HG03066 (cell line): ENCODE results near the gene AP5B1.

Experiments
- ATAC-seq: cut with Tn5 transposase; IDR thresholded peaks from one replicate; pipeline ENCODE4 v1.9.1; 2021; ENCODE audit warnings: low read depth; ENCODE audit not compliant: unreplicated experiment

AP5B1 gene

GRCh38 chr11:65787649-65788622, 7.2 kb upstream of the AP5B1 start:
- no peak for ATAC-seq

DNA sequence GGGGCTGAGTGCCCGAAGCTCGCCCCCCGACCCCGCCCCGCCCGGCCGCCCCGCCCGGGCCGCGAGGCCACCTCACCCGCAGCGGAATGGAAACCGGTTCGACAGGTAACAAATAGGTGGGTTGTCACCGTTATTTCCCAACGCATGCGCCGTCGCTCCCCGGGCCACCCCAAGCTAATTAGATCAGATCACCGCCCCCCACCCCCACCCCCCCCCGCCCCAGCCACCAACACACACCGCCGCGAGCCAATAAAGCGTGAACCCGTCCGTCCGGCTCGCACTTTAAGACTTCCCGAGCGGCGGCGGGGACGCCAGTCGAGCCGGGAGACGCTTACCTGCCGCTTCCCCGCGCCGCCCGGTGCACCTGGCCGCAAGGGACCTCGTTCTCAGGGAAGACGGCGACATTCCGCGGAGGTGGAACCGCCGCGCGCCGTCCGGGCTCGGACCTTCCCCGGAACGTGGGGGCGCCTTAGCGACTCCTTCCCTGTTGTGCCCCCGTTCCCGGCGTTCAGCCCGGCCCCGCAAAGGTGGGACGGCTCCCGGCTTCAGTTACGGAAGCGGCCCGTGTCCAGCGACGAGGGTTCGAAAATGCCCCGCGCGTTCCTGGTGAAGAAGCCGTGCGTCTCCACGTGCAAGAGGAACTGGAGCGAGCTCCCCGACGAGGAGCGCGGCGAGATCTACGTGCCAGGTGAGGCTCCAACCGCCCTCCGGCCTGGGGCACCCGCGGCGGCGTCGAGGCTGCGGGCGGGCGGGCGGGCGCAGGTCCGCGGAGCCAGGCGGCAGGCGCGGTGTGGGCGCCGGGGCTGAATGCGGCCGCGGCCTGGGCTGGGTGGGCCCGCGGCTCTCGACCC, 6.2 kb upstream of the AP5B1 start, which contains the start of gene OVOL1:
Gene OVOL1 (plus strand): TSS at position 278 of the 851 bp plus-strand sequence. CDS start 311 bp downstream, at position 589.
- ATAC-seq, result no peak

GRCh38 chr11:65786008-65786785, 5.4 kb upstream of the AP5B1 start:
- no peak for ATAC-seq

DNA sequence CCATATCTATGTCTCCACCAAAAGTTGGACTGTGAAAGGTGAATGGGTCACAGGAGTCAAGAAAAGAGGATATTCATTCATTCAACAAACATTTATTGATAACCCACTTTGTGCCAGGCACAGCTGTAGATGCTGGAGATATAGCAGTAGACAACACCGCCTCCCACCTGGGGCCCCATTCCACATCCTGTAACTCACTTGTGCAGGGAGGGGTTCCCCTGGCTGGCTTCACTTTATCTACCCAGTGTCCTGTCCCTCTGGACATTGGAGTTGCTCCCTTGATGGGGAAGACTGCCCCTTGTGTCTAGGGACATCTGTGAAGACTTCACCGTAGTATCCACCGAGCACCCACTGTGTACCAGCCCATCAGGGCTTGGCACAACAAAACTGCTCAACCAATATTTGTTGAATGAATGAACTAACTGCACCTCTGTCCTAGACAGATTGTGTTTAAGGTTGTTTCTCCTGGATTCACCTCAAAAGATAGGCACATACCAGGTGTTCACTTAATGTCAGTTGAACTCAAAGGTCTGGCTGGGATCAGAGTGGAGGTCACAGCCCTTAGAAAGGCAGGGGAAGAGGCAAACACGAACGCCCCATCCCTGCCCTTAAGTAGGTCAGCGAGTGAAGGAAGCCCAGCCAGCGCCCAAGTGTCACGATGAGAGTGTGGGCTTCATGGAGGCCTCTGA, 4.7 kb upstream of the AP5B1 start:
- no peak for ATAC-seq

- no peak for ATAC-seq
These were observed 2.0 kb upstream of the AP5B1 start for GRCh38 chr11:65782816-65783228.

DNA sequence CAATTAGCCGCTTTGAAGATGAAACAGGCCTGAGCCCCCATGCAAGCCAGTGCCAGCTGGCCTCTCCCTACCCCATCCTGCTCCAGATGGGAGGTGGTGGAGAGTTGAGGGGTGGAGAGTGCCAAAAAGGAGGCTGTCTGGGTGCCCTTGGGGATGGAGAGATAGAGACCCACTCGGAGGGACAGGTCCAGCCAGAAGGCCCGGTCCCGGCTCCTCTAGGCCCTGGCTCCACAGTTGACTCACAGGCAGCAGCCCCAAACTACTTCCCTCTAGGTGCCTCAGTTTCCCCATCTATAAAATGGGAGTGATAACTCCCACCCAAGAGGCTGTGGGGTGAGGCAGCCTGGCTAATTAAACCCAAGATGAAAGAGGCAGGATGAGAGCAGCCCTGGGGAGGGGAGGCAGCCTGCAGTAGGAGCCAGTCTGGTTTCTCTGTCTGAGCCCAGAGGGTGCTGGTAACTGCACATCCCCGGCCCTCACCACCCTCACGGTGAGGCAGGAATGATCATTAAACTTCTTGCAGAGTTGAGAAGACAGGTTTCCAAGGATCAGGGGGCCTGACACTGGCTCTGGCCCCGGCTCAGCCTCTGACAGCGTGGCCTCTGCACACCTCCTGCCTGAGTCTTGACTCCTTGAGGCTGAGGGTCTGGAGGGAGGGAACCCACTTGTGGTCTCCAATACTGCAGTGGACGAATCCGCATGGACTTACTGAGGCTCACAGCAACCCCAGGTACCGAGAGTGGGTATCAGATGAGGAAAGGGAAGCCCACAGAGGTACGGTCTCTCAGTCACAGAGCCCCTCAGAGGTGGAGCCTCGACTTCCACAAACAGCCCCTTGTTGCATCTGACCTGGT, 1.4 kb upstream of the AP5B1 start:
- ATAC-seq, result no peak

DNA sequence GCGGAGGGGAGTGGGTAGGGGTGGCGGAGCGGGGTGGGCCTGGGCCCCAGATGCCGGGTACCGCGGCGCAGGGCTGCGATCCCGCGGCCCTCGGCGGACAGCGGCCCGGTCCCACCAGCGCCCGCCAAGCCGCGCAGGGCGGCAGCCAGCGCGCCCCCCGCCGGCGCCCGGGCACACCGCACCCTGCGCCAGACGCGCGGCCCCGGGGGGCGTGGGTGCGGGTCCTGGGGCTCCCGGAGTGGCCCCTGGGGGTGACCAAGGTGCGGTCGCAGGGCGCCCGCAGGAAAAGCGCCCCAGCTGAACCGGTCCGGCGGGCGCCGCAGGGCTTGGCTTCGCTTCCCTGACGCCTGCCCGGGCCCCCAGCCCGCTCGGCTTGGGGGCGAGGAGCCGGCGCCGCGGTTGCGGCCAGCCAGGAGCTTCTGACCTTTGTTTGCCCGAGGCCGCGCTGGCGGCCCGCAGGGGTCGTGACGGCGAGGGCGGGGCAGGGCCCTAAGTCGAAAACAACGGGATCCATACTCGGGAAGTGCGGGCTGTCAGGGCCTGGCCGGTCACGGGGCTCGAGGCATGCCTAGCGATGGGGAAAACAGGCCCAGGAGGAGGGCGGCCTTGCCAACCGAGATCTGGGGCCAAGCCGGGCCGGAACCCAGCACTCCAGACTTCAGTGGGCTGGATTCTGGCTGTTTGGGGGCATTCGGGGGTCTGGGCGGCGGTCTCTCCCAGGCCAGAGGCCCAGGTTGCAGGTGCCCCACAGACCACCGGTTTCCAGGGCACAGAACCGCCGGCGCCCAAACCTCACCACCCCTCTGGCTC, 581 bp upstream of the AP5B1 start:
- no peak for ATAC-seq

DNA sequence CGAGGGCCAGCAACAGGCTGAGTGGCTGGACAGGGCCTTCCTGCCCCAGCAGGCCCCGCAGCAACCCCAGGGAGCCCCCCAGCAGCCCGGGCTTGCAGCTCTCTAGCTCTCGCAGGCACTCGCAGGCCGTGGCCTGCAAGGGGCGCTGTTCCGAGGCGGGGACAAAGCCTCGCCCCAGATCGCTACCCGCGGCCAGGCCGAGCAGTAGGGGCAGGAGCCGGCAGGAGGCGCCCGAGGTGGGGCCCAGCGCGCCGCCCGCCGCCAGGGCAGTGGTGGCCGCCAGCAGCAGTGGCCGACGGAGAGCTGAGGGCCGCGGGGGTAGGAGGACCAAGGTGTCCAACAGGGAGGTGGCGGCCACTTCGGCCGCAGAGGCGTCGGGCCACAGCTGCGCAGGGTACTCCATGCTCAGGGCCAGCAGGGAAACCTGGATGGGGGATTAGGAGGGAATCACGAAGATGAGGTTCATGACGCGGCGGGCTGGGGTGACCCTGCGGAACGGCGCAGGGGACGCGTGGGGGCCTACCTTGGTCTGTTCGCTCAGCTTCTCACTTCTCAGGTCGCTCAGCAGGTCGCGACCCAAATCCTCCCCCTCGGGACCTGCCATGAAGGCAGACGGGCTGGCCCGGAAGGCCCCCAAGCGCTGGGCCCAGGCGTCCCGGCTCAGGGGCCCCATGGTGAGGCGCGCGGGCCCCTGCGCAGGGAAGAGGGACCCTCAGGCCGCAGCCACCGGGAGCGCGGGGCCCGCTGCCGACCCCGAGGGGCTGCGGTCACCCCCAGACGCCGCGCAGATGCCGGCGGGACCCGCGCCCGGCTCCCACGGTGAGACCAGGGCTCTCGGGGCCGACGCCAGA, 632 bp downstream of the AP5B1 start:
- peak; percentile 51 for ATAC-seq

DNA sequence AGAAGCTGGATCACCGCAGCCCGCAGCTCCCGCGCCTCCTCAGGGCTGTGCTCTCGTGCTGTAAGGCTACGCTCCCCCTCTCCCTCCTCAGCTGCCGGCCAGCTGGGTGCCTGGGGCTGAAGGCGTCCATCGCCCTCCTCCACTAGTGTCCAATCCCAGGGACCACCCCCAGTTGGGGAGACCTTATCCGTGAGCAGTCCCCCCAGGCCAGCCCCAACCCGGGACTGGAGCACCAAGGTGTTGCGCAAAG, 1.2 kb downstream of the AP5B1 start:
- no peak for ATAC-seq

GRCh38 chr11:65778901-65779668, 1.7 kb downstream of the AP5B1 start:
- ATAC-seq, result no peak

- ATAC-seq, result no peak
These were observed 2.3 kb downstream of the AP5B1 start for GRCh38 chr11:65778431-65778900.

DNA sequence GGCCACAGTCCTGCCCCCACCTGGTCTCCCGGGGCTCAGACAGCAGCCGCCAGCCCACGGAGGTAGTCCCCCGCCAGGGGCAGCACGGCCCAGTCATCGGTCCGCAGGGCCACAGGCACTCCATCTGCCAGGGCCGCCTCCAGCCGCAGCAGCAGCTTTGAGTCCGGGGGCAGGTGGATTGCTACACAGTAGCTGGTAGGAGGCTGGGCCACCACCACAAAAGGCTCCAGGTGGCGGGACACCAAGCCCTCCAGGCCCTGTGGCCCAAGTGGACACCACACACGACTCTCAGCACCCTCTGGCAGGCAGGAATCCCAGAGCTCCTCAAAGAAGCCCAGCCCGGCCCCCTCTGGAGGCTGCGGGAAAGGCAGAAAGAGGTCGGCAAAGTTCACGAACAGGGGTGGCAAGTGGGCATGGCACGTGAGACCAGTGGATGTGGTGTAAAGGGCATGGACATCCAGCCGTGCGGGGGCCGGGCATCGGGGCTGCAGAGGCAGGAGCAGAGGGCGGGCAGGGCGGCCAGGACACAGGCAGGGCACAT, 2.9 kb downstream of the AP5B1 start:
- ATAC-seq, result no peak

GRCh38 chr11:65777241-65777640, 3.5 kb downstream of the AP5B1 start:
- no peak for ATAC-seq

DNA sequence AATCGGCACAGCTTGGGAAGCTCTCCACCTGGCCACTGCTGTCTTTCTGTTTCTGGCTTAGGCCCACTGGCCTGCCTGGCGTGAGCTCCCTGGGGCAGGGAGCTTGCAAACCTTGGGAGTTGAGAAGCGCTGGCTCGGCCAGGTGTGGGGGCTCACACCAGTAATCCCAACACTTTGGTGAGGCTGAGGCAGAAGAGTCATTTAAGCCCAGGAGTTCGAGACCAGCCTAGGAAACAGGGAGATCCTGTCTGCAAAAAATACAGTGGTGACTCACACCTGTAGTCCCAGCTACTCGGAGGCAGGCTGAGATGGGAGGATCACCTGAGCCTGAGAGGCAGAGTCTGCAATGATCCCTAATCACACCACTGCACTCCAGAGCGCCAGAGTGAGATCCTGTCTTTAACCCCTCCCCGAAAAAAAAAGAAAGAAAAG, 4.0 kb downstream of the AP5B1 start:
- ATAC-seq, result no peak

- no peak for ATAC-seq
These were observed 4.6 kb downstream of the AP5B1 start for GRCh38 chr11:65776196-65776595.

GRCh38 chr11:65774525-65775306, 6.1 kb downstream of the AP5B1 start:
- no peak for ATAC-seq
